ENCODE measurements around the gene DAP. TPM values are rescaled to one million over a fixed set of nuclear protein-coding genes. Genes with fewer than 3 reads are reported as not detected.

DAP gene
- total and polyA plus RNA-seq, 2 of the 13 experiments (the other 11 are each of a cell fraction or from before 2014, with no cell fraction given): 22.0 to 57.5 TPM

GRCh38 chr5:10661401-10661800, 99.6 kb downstream of the DAP start:
- in situ Hi-C loops (cut with HindIII; ENCODE audit: extremely low pct_ligation_motif_present, low pct_unique_long_range_greater_than_20kb) (no loop called here), intact Hi-C loops (cut with micrococcal nuclease; ENCODE audit: unreplicated experiment) (no loop called here)
- ATAC-seq: no peak
- no peak overlapping the region for H2AFZ ChIP-seq (ENCODE audit: low read length)
- 52% methylated on average over 3 of the region's 13 CpGs for WGBS (ENCODE audit: low lambda C conversion rate)
- no peak overlapping the region for H3K4me2 ChIP-seq (ENCODE audit: low read depth, low read length)
- ChIA-PET CTCF (ENCODE audit: low intra/inter-chr PET ratio, low total read pairs) (no interaction called here), POLR2A (no interaction called here)
- H3K4me3 ChIP-seq (replicated peaks in 1 of 3; ENCODE audit: insufficient read depth in 1 of 3, low read depth in 2 of 3, low read length in 3 of 3): no peak overlapping the region
- TF ChIP-seq XRCC5 (optimal IDR thresholded peaks at IDR 0.05; ENCODE audit: low read length) (no peak), ZBTB33 (CRISPR knock-in tag; IDR thresholded peaks at IDR 0.05) (peak; percentile 15; the same call in 1 of the 2 replicates)
- no peak for DNase-seq (ENCODE audit: low spot score)
- no TSS peak for BruUV-seq (replicated peaks)
- H3K9me3 ChIP-seq (ENCODE audit: low read length): no peaks in the 10 kb centered on the region
- no peaks in the 10 kb centered on the region for H4K20me1 ChIP-seq (ENCODE audit: insufficient read depth, low read length)
- no peaks in the 10 kb centered on the region for H3K79me2 ChIP-seq (ENCODE audit: insufficient read depth, low read length)
- H3K9ac ChIP-seq (ENCODE audit: insufficient read depth, low read depth, low read length): no peak overlapping the region
- H3K27ac ChIP-seq (ENCODE audit: extremely low read length, insufficient read depth, low read length): no peak overlapping the region
- H3K27me3 ChIP-seq (ENCODE audit: control insufficient read depth in 1 of 2, insufficient read depth in 2 of 2, low read length in 2 of 2): peaks cover 5 to 7% of the 10 kb centered on the region in 2 experiments; a peak in 3 of 5 replicates
- no peak for FAIRE-seq
- H3K4me1 ChIP-seq (ENCODE audit: insufficient read depth, low read length): peaks cover 9% of the 10 kb centered on the region; the same call in 1 of the 2 replicates
- H3K36me3 ChIP-seq (replicated peaks in 1 of 2; ENCODE audit: control insufficient read depth in 1 of 2, insufficient read depth in 2 of 2, low read length in 2 of 2): no peaks in the 10 kb centered on the region

GRCh38 chr5:10660720-10661387, 100.2 kb downstream of the DAP start:
- H3K36me3 ChIP-seq (replicated peaks in 1 of 2; ENCODE audit: control insufficient read depth in 1 of 2, insufficient read depth in 2 of 2, low read length in 2 of 2): no peaks in the 10 kb centered on the region
- no peak overlapping the region for H3K4me2 ChIP-seq (ENCODE audit: low read depth, low read length)
- FAIRE-seq: no peak
- ChIA-PET POLR2A (no interaction called here), CTCF (ENCODE audit: low intra/inter-chr PET ratio, low total read pairs) (no interaction called here)
- no TSS peak for BruUV-seq (replicated peaks)
- peaks cover 6 to 7% of the 10 kb centered on the region in 2 experiments; a peak in 3 of 5 replicates for H3K27me3 ChIP-seq (ENCODE audit: control insufficient read depth in 1 of 2, insufficient read depth in 2 of 2, low read length in 2 of 2)
- 43% methylated on average over 5 of the region's 15 CpGs for WGBS (ENCODE audit: low lambda C conversion rate)
- H3K27ac ChIP-seq (ENCODE audit: extremely low read length, insufficient read depth, low read length): no peak overlapping the region
- intact Hi-C loops (cut with micrococcal nuclease; ENCODE audit: unreplicated experiment) (no loop called here), in situ Hi-C loops (cut with HindIII; ENCODE audit: extremely low pct_ligation_motif_present, low pct_unique_long_range_greater_than_20kb) (no loop called here)
- no peak overlapping the region for H2AFZ ChIP-seq (ENCODE audit: low read length)
- H3K4me3 ChIP-seq (replicated peaks in 1 of 3; ENCODE audit: insufficient read depth in 1 of 3, low read depth in 2 of 3, low read length in 3 of 3): no peak overlapping the region
- H4K20me1 ChIP-seq (ENCODE audit: insufficient read depth, low read length): no peaks in the 10 kb centered on the region
- ATAC-seq: no peak
- no peak for DNase-seq (ENCODE audit: low spot score)
- H3K4me1 ChIP-seq (ENCODE audit: insufficient read depth, low read length): peaks cover 9% of the 10 kb centered on the region; the same call in 1 of the 2 replicates
- no peaks in the 10 kb centered on the region for H3K79me2 ChIP-seq (ENCODE audit: insufficient read depth, low read length)
- no peak overlapping the region for H3K9ac ChIP-seq (ENCODE audit: insufficient read depth, low read depth, low read length)
- no peaks in the 10 kb centered on the region for H3K9me3 ChIP-seq (ENCODE audit: low read length)
- TF ChIP-seq MTERF4 (CRISPR knock-in tag; IDR thresholded peaks at IDR 0.05) (no peak), CENPX (CRISPR knock-in tag; IDR thresholded peaks at IDR 0.05) (no peak), MXD1 (CRISPR knock-in tag; IDR thresholded peaks at IDR 0.05) (no peak), ZNF766 (CRISPR knock-in tag; IDR thresholded peaks at IDR 0.05; ENCODE audit: borderline replicate concordance) (no peak), ZBTB10 (CRISPR knock-in tag; IDR thresholded peaks at IDR 0.05; ENCODE audit: borderline replicate concordance) (no peak), ZNF280B (CRISPR knock-in tag; IDR thresholded peaks at IDR 0.05; ENCODE audit: borderline replicate concordance) (no peak)

All from HepG2 (cell line).